ENCODE results near the gene SLFN11.
"Not testable (repeated sequence)": the region's sequence is repeated elsewhere in the genome, so short reads cannot be mapped to it uniquely, and the experiment has no call there.

SLFN11 gene

GRCh38 chr17:35344262-35344661 lies 29.2 kb downstream of the SLFN11 start:
- in situ Hi-C loops (cut with HindIII; ENCODE audit: low sequenced_read_pairs), result no loop called here
- DNase-seq (ENCODE audit: low read depth), result no peak
- H3K4me3 ChIP-seq (ENCODE audit: low read depth, low read length), result no peak overlapping the region
- no peak for TF ChIP-seq CTCF (IDR thresholded peaks at IDR 0.05; ENCODE audit: low read depth, low read length, missing control alignments)

GRCh38 chr17:35342276-35342675 lies 31.1 kb downstream of the SLFN11 start:
- H3K4me3 ChIP-seq (ENCODE audit: low read depth, low read length), result no peak overlapping the region
- DNase-seq (ENCODE audit: low read depth), result no peak
- in situ Hi-C loops (cut with HindIII; ENCODE audit: low sequenced_read_pairs), result no loop called here
- TF ChIP-seq CTCF (IDR thresholded peaks at IDR 0.05; ENCODE audit: low read depth, low read length, missing control alignments), result no peak

GRCh38 chr17:35341411-35341992 lies 31.9 kb downstream of the SLFN11 start:
- DNase-seq (ENCODE audit: low read depth), result no peak
- no peak for TF ChIP-seq CTCF (IDR thresholded peaks at IDR 0.05; ENCODE audit: low read depth, low read length, missing control alignments)
- no peak overlapping the region for H3K4me3 ChIP-seq (ENCODE audit: low read depth, low read length)
- in situ Hi-C loops (cut with HindIII; ENCODE audit: low sequenced_read_pairs), result no loop called here

- H3K4me3 ChIP-seq (ENCODE audit: low read depth, low read length), result no peak overlapping the region
- DNase-seq (ENCODE audit: low read depth), result no peak
- TF ChIP-seq CTCF (IDR thresholded peaks at IDR 0.05; ENCODE audit: low read depth, low read length, missing control alignments), result no peak
- in situ Hi-C loops (cut with HindIII; ENCODE audit: low sequenced_read_pairs), result no loop called here
These were observed 35.2 kb downstream of the SLFN11 start for GRCh38 chr17:35338230-35338629.

- DNase-seq (ENCODE audit: low read depth), result no peak
- TF ChIP-seq CTCF (IDR thresholded peaks at IDR 0.05; ENCODE audit: low read depth, low read length, missing control alignments), result no peak
- H3K4me3 ChIP-seq (ENCODE audit: low read depth, low read length), result no peak overlapping the region
- in situ Hi-C loops (cut with HindIII; ENCODE audit: low sequenced_read_pairs), result no loop called here
These were observed 36.1 kb downstream of the SLFN11 start for GRCh38 chr17:35337364-35337763.

GRCh38 chr17:35333578-35333977 lies 39.8 kb downstream of the SLFN11 start:
- H3K4me3 ChIP-seq (ENCODE audit: low read depth, low read length); DNase-seq (ENCODE audit: low read depth); in situ Hi-C loops (cut with HindIII; ENCODE audit: low sequenced_read_pairs): not testable (repeated sequence)

GRCh38 chr17:35322749-35323148 lies 50.7 kb downstream of the SLFN11 start:
- in situ Hi-C loops (cut with HindIII; ENCODE audit: low sequenced_read_pairs), result no loop called here
- no peak overlapping the region for H3K4me3 ChIP-seq (ENCODE audit: low read depth, low read length)
- DNase-seq (ENCODE audit: low read depth), result no peak
- no peak for TF ChIP-seq CTCF (IDR thresholded peaks at IDR 0.05; ENCODE audit: low read depth, low read length, missing control alignments)
